NCI-H2107 treated with DMSO at 0.1 percent for 48 hours (cell line): ENCODE data around the gene FAM163B.

Experiments used
- DNase-seq: peaks from one replicate; lab custom pipeline; 2025; ENCODE audit not compliant: unreplicated experiment; lab: John Stamatoyannopoulos, UW

FAM163B gene

DNA sequence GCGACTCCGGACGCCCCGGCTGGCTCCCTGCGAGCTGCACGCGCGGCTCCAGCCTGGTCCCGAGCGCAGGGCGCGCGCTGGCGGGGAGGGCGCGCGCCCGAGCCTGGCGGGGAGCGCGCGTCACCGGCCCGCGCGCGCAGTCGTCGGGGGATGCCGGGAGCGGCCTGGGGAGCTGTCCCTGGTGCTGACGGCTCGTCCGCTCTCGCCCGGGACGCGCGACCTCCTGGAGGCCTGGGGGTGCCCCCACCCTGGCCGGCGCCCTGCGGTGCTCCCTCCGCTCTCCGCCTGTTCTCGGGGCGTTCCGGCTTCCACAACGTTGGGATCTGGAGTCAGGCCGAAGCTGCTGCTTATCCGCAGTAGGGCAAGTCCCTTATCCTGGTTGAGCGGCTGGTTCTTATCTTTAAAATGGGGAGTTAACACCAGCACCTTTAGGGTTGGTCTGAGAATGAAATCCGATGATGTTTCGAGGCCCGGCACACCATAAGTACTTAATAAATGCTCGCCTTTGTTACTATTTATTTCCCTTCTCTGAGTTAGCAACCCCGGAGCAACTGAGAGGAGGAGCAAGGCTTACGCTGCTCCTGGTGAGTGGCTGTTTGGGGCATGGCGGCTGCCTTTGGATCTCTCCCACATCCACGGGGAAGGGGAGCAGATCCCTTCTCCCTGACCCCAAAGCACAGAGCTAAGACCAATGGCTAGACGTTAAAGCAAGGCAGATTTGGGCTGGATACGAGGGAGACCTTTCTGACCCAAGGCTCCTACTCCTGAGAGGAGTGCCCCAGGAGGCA, at the start of gene FAM163B:
Gene FAM163B (minus strand): TSS at position 79 of the 788 bp plus-strand sequence. CDS start 29,166 bp downstream, outside the sequence.
- peak; percentile 49 for DNase-seq

DNA sequence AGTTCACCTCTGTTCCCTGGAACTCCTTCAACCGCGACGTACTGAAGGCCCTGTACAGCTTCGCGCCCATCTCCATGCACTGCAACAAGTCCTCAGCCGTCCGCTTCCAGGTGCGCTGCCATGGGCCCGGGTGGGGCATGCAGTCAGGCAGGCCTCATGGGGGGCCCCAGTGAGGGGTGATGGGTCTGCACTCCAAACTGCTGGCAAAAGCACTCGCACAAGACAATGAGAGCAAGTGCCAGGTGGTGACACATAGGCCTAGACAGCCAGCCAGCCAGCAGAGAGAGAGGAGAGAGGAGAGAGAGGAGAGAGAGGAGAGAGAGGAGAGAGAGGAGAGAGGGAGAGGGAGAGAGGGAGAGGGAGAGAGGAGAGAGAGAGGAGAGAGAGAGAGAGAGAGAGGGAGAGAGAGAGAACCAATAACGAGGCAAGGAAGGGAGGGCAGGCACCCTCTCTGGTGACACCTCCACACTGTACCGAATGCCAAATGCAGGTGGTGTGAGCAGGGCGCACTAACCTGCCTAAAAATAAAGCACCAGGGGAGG, 48.0 kb upstream of the FAM163B start:
- DNase-seq = peak; percentile 95

DNA sequence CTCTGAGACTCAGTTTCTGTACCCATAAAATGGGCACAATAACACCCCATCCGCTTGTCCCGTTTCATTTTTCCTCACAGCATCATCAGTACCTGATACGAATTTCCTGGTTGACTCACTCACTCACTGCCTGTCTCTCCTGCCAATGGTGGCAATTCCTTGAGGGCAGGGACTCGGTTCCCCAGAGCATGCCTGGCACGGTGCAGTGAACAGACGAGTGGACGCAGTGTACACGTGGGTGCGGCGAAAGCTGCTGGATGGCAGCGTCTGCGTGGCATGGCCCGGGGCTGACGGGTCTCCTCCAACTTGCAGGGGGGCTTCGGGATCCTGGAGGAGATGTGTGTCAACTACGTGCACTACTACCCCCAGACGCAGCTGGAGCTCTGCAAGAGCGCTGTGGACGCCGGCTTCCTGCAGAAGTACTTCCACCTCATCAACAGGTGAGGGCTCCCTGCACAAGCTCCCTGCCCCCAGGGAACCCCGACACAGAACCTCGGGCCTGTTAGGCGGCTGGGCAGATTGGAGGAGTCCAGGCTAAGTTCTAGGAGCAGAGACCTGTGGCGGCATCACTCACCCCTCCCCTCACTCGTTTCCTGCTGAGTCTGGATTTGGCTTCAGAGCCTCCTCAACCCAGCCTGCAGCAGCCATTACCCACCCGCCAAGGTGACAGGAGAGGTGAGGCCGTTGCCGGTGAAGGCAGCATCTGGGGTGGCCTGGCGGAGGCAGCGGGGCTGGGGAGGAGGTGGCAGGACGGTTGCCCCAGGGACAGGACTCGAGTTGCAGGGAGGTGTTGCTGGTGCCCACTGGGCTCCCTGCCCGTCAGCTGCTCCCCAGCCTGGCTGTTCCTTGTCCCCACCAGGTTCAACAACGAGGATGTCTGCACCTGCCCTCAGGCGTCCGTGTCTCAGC, 47.3 kb upstream of the FAM163B start:
- peak; percentile 90 for DNase-seq

DNA sequence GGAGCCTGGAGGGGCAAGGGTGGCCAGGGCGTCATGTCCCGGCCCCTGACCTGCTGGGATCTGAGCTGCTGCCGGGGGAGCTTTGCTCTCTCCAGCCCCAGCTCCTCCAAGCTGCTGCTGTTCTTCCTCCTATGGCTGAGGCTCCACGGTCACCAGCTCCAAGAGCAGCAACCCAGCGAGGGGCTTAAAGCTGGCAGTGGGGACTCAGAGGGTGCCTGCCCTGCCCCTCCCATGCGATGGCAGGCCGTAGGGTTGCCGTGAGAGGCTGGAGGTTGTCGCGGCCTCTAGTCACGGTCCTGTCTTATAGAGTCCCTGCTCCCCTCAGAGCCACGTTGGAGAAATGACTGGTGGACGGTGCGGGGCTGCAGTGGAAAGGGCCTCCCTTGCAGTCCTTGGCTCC, 46.5 kb upstream of the FAM163B start:
- no peak for DNase-seq

DNA sequence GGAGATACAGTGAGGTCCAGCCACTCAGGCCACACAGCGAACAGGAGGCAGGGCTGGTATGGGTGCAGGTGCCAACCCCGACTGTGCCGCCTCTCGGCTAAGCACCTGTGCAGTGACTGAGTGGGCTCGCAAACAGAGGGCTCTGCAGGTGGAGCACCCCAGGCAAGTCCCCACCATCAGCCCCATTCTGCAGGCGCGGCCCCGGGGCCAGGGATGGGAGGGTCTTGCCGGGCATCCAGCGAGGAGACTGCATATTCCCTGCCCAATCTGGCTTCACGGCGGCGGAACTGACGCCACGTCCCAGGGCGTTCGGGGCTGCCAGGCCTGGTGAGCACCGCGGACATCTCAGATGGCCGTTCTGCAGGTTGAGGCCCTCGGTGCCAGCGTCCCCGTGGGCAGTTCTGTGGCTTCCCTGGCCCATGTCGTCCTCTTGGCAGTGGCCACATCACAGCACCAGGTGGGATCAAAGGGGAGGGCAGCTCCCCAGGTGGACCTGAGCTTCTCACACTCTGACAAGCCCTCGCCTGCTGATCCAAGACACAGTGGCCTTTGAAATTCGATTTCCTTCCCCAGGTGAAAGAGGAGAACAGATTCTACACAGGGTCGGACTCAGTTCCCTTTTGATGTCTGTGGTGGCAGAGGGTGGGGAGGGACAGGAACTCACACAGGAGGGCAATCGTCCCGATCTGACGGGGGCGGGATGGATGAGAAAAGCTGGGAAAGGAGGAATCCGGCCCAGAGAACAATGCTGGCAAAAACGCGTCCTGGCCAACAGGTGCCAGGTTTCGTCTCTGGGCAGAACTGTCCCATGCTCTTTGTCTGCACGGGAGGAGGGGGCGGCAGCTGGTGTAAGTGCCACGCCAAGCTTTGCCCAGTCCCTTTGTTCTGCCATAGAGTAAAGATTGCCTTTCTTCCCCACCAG, 45.8 kb upstream of the FAM163B start:
- peak; percentile 45 for DNase-seq

DNA sequence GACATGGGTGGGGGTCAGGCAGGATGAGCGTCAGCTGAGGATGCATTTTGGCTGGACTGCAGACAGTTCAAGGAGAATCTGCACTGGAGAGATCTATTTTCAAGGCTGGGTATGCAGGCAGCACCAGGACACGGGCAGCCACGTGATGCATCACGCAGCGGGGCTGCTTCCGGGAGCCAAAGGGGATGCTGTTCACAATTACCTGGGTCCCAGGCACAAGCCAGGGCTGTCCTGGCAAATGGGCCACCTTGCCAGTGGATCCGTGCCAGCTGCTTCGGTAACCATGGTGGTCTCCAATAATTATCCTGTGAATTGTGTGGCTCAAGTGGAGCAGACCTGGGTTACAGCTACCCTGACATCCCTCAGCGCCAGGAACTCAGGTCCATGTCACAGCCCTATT, 44.4 kb upstream of the FAM163B start:
- DNase-seq = no peak

DNA sequence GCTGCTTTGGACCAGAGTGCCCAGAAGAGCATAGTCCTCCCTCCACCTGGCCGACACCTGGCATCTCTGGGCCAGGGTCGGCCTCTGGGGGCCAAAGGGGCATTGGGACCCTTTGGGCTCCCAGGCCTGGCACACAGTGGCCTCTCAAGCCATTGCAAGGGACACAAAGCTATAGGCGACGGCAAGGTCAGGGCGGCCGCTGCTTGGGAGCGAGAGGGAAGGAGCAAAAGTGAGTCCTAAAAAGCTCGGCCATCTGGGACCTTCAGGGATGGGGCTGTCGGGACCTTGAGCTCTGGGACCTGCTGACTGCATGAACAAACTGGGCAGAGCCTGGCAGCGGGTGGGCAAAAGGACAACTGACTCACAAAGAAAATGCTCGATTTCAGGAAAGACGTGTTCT, 40.8 kb upstream of the FAM163B start:
- no peak for DNase-seq

DNA sequence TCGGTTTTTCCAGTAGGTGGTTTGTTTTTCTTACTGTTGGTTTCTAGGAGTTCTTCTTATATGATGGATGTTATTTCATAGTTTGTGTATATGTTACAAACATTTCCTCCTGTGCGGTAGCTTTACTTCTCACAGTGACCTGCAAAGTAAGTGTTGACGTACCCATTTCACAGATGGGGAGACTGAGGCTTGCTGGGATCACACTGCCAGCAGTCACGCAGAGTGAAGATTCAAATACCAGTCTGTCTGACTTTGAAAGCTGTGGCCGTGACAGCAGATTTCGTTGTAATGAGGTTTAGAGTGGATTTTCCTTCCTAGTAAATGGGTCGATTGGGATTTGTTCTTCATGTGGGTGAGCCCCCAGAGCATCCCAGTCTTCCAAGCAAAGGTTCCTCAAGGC, 40.0 kb upstream of the FAM163B start:
- no peak for DNase-seq

DNA sequence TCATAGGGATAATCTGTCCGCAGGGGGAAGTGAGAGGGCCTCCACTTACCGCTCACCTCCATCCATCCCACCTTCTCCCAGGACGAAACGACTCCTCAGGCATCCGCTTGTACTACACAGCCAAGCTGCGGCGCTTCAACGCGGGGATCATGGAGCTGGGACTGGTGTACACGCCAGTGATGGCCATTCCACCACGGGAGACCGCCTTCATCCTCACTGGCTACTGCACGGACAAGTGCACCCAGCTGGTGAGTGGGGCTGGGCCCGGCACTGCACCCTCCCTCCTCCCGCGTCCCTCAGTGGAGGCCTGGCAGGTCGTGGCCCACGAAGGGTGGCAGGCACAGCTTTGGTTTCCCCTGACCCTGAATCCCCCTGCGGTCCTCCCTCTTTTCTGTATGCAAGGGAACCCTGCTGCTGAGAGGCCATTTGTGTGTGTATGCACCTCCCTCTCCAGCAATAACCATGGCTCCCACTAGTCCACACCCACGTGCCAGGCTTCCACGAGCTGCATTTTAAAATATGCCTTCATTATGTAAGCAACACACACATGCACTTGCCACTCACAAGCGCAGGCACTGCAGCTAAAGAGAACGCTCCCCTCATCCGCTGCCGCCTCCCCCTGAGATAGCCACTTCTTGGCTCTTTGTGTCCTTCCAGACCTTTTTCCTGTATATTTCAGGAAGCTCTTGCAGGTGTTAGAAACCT, 38.7 kb upstream of the FAM163B start:
- no peak for DNase-seq

DNA sequence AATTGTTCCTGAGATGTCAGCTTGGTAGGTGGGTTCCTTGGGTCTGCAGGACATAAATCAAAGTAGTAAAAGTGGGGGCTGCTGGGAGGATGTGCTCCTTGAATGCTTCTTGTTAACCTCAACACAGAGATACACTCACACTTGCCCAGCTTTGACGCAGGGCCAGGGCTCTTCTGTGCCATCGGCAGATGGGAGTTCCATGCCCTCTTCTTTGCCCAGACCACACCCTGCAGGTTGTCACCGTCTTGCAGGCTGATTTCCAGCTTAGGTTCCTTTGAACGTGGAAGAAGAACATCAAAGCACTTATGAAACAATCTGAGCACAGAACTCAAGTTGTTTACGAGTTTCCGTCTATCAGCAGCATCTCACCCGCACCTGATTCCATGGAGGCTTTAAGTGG, 38.0 kb upstream of the FAM163B start:
- DNase-seq = no peak

DNA sequence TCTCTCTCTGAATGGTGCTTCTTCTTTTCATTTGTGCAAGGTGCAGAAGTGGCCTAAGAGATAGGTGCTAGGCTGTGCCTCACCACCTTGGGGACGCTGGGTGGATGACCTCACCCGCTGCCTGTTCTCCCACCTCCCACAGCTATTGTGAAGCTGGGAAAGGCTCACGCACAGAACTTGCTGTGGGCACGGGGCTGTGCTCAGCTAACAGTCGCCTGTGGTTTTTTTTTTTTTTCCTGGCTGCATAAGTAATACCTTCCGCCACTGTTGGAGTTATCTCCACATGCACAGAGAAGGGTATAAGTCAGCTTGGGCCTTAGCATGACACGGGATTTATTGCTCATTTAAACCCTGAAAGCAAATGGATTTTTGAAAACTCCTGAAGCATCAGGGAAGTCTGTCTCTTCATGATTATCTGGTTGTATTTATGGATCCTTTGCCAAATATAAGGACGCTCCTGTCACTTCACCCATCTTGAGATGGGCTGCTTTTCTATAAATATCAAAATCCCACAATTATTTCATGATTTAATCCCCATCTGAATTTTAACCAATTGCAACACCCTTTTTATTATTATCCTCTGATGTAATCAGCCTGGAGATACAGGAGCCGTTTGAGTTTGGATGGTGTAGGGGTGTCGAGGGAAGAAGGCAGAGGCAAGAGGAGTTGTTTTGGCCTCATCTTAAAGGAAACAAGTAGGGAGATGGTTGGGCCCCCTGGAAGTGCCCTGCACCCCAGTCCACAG, 36.0 kb upstream of the FAM163B start:
- peak; percentile 41 for DNase-seq

DNA sequence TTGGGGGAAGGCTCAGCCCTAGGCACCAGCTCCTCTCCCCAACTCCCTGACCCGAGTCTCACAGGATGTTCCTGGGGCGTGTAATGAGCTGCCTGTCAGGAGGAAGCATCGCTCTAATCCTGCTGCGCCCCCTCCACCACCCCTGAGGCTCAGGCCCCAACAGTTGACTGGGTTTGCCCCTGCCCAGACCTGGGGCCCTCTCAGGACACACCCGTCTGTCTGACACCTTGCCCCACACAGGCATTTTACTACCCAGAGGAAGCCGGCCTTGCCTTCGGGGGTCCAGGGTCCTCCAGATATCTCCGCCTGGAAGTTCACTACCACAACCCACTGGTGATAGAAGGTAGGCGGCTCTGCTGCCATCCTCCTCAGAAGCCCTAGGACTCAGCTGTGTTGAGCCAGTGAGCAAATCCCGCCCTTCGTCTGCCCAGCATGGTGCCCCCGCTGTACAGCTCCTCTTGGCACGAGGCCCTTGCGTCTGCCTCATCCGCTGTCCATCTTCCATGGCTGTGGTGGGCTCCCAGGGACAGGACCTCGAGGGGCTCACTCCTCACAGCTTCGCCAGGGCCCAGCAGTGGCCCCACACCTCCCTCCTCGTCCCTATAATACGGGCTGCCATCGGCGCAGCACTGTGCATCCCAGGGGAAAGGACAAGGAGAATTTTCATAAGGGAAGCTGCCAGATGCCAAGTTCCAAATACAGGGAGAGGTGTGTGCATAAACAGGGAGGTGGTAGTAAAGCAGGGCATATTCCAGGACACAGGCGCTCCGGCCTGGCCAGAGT, 35.0 kb upstream of the FAM163B start:
- no peak for DNase-seq

DNA sequence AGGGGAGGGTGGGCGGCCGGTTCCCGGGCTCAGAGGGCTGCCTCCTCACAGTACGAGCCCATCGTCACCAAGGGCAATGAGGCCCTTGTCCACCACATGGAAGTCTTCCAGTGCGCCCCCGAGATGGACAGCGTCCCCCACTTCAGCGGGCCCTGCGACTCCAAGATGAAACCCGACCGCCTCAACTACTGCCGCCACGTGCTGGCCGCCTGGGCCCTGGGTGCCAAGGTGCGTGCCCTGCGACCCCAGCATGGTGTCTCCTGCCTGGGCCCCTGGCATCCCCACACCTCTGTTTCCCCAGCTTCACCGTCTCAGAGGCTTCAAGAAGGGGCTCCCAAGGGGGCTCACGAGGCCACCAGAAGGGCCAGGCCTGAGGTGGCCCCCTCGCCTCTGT, 34.2 kb upstream of the FAM163B start:
- no peak for DNase-seq

DNA sequence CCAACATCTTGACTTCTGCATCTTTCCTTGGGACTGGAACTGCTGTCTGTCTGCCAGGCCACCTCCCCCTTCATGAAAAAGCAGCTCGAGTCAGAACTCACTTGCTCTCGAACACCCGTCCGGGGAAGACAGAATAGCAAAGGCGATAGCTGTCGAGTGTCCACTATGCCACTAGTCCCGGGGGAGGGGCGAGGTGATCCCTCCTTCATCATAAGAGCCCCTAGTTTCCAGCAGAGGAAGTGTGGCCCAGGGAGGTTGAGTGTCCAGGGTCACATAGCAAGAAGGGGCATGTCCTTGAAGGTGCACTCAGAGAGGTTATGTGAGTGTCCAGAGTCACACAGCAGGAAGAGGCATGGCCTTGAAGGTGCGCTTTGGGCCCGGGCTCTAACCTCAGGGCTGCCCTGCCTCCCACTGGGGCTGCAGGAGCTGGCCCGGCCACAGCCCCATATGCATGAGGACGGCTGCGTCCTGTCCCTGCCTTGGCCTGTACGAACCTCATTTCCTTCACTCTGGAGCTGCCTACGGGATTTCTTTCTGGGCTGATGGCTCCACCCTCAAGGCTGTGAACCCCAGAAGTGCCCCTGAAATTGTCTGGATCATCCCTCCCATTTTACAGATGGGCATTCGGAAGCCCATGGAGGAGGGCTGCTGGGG, 33.6 kb upstream of the FAM163B start:
- no peak for DNase-seq

DNA sequence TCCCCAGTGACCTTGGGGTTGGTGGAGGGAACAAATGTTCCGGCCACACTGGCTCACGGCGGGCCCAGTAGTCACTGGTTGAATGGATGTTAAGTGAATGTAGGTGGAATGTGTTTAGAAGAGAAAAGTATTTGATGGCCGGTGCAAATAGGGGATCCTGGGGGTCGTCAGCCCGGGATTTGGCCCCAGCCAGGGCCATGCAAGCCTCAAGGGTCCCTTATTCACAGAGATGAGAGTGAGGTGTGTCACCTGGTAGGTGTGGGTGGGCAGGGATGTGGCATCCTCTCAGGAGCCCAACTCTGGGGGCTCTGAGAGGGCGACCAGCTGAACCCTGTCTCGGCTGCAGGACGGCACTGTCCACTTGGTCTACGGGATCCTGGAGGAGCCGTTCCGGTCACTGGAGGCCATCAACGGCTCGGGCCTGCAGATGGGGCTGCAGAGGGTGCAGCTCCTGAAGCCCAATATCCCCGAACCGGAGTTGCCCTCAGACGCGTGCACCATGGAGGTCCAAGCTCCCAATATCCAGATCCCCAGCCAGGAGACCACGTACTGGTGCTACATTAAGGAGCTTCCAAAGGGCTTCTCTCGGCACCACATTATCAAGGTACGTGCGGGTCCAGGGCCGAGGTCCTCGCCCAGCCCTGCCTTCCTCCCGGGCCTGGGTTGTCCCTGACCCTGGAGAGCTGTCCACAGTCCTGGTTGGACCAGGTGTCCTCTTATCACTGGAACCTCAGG, 32.8 kb upstream of the FAM163B start:
- DNase-seq = no peak

DNA sequence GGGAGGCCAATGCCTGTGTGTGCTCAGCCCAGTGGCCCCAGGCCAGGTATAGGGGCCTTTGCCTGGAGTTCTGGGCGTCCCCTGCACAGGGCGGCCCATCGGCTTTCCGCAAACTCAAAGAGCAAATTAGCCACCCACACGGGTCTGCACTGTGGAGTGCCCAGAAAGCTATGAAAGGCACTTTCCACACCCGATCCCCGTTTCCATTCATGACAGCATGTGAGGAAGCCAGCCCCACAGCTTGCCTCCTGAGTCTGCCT, 32.1 kb upstream of the FAM163B start:
- DNase-seq = no peak

DNA sequence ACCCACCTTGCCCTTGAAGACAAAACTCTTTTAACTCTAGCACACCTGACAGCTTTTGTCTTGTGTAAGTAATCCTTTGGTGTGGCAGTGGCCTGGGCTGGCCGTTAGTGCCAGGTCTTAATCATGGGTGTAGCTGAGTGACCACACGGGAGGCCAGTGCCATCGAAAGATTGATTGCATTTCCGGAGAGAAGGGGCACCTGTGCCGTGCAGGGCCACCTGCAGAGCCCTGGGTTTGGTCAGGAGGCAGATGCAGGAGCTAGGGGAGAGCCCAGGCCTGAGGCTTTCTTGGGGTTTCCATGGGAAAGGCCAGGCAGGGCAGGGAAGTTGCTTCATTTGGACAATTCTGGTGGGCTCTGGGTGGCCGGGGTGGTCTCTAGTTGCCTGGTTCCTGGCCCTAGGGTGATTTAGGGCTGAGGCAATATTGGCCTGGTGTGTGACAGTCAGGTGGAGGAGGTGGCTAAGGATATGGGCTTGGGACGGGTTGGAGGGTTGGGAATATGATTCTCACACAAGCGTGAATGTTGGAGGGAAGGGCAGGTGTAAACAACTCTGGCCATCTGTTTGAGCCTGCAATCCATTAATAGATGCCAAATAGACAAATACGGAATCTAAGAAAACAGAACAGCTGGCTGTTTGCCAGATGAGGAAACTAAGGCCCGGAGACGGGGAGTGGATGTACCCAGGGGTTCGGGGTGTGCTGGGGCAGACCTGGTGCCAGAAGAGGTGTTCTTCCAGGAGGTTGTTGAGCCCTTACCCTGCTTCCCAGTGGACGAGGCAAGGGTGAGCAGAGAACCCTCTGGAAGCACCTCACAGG, 31.6 kb upstream of the FAM163B start:
- no peak for DNase-seq
